Peyer's patch (tissue), 4 donors: ENCODE data around the gene PRSS38. TPM values are rescaled to one million over a fixed set of nuclear protein-coding genes. Genes with fewer than 3 reads are reported as not detected.

ENCODE experiments used
- DNase-seq, 3 donors: peaks; one replicate each; pipeline ENCODE4 v3.0.0-alpha.2; 2017 to 2019
- H3K27ac ChIP-seq, 4 donors: fragments of 200-600 bp; sonication (generic); one replicate each; pipeline ENCODE4 v1.5.1; 2016 to 2019
- H3K27me3 ChIP-seq, 2 donors: fragments of 200-600 bp; sonication (generic); one replicate each; pipeline ENCODE4 v1.5.1; 2019
- H3K36me3 ChIP-seq, 3 donors: fragments of 200-600 bp; sonication (generic); one replicate each; pipeline ENCODE4 v1.5.1; 2016 to 2019
- H3K4me1 ChIP-seq, 4 donors: fragments of 200-600 bp; sonication (generic); one replicate each; pipeline ENCODE4 v1.5.1; 2016 to 2019
- H3K4me3 ChIP-seq, 4 donors: fragments of 200-600 bp; sonication (generic); 1 replicate in 3 of 4; 2 replicates in 1 of 4; pipeline ENCODE4 v1.5.1; 2016 to 2019; ENCODE audit warnings: mild to moderate bottlenecking in 1 of 4
- H3K9me3 ChIP-seq, 4 donors: fragments of 200-600 bp; sonication (generic); one replicate each; pipeline ENCODE4 v1.5.1; 2016 to 2019; ENCODE audit warnings: mild to moderate bottlenecking in 1 of 4
- CTCF ChIP-seq, 6 experiments: fragments of 450-650 bp in 4 of 6; fragments of 200-600 bp in 2 of 6; sonication (generic) in 1 of 6; IDR thresholded peaks; one replicate each; pipeline ENCODE4 v1.5.1; 2017 to 2019; ENCODE audit warnings: antibody characterized with exemption in 6 of 6, mild to moderate bottlenecking in 3 of 6, moderate library complexity in 1 of 6
- POLR2A ChIP-seq, 2 donors: fragments of 450-650 bp; IDR thresholded peaks; one replicate each; pipeline ENCODE4 v1.5.1; 2017; ENCODE audit warnings: antibody characterized with exemption in 2 of 2, mild to moderate bottlenecking in 2 of 2, moderate library complexity in 2 of 2
- total RNA-seq, 4 donors: library from RNA; depleted of rRNA; stranded (reverse); fragments of >200 nt; gene quantifications; one replicate each; pipeline ENCODE4 v1.1.0, GENCODE V29; 2016

The PRSS38 gene
- total RNA-seq, 4 donors from 2014 or later: not detected

GRCh38 chr1:227768640-227769039 is 46.8 kb upstream of the PRSS38 start:
- H3K9me3 ChIP-seq: no peaks in the 10 kb centered on the region
- no peak overlapping the region for H3K4me3 ChIP-seq
- TF ChIP-seq POLR2A (IDR thresholded peaks at IDR 0.05) (no peak), CTCF (IDR thresholded peaks at IDR 0.05) (no peak)
- peak in 1 of 3 donors; percentile 3 for DNase-seq
- H3K36me3 ChIP-seq: peaks cover 0 to 46% (median 0%) of the 10 kb centered on the region in 3 donors
- peak overlapping the region in 1 of 4 donors; percentile 30 for H3K27ac ChIP-seq
- peaks cover 0 to 12% (median 7%) of the 10 kb centered on the region in 4 donors for H3K4me1 ChIP-seq
- H3K27me3 ChIP-seq: no peaks in the 10 kb centered on the region

- Histone ChIP-seq H3K4me3 (no peak overlapping the region), H3K27ac (no peak overlapping the region), H3K27me3 (no peaks in the 10 kb centered on the region), H3K9me3 (no peaks in the 10 kb centered on the region), H3K4me1 (peaks cover 0 to 12% (median 7%) of the 10 kb centered on the region in 4 donors), H3K36me3 (peaks cover 0 to 46% (median 0%) of the 10 kb centered on the region in 3 donors)
- TF ChIP-seq POLR2A (IDR thresholded peaks at IDR 0.05): no peak
- no peak for TF ChIP-seq CTCF (IDR thresholded peaks at IDR 0.05)
- peak in 1 of 3 donors; percentile 28 for DNase-seq
Observed at GRCh38 chr1:227769047-227769935, 46.2 kb upstream of the PRSS38 start.

DNA sequence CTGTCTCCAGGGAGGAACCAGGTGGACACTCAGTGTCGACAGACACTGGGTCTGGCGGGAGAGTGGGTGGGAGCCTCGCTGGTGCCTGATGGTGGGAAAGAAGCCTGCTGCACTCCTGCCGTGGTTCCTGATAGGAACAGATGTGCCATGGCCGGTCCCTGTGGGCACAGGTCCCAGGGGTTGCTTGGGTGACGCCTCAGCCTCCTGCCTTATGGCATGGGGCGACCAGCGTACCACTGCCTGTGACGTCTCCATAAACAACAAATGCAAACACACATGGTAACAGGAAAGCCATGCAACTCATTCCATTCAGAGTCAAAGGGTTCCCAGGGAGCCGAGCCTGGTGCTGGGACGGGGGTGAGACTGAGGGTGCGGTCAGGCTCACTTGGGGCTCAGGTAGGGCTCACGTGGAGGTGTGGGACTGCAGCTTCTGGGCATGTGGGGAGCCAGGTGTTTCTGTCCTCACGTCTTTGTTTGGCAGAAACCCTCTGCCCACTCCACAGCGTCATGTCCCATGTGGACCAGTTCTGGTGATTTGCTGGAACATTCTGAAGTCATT is 45.5 kb upstream of the PRSS38 start:
- no peak for TF ChIP-seq CTCF (IDR thresholded peaks at IDR 0.05)
- no peak for TF ChIP-seq POLR2A (IDR thresholded peaks at IDR 0.05)
- no peak overlapping the region for H3K4me3 ChIP-seq
- H3K4me1 ChIP-seq: peaks cover 0 to 12% (median 7%) of the 10 kb centered on the region in 4 donors
- DNase-seq: peak in 1 of 3 donors; percentile 19
- peaks cover 0 to 46% (median 0%) of the 10 kb centered on the region in 3 donors for H3K36me3 ChIP-seq
- H3K27me3 ChIP-seq: no peaks in the 10 kb centered on the region
- no peaks in the 10 kb centered on the region for H3K9me3 ChIP-seq
- H3K27ac ChIP-seq: no peak overlapping the region

DNA sequence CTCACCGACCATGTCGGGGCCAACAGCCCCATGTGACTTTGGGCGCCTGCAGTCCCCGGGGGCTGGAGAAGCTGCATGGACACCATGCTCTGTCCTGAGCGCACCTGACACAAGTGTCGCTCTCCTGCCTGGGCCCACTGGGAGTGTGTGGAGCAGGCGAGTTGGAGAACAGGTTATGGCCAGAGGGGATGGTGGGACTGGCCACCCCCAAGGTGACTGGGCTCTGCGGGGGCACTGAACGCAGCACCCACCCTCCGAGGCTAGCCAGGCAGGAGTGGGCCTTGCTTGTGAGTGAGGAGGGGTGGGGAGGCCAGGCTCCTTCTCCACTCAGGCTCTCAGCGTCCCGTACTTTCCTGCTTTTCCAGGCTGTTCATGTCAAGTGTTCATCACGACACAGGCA is 44.7 kb upstream of the PRSS38 start:
- H3K4me1 ChIP-seq: peaks cover 0 to 9% (median 5%) of the 10 kb centered on the region in 4 donors
- DNase-seq: peak in 1 of 3 donors; percentile 26
- no peak overlapping the region for H3K27ac ChIP-seq
- H3K4me3 ChIP-seq: no peak overlapping the region
- H3K9me3 ChIP-seq: no peaks in the 10 kb centered on the region
- no peaks in the 10 kb centered on the region for H3K27me3 ChIP-seq
- H3K36me3 ChIP-seq: peaks cover 0 to 48% (median 0%) of the 10 kb centered on the region in 3 donors
- no peak for TF ChIP-seq POLR2A (IDR thresholded peaks at IDR 0.05)
- no peak for TF ChIP-seq CTCF (IDR thresholded peaks at IDR 0.05)

- TF ChIP-seq POLR2A (IDR thresholded peaks at IDR 0.05) (no peak), CTCF (IDR thresholded peaks at IDR 0.05) (no peak)
- Histone ChIP-seq H3K27me3 (no peaks in the 10 kb centered on the region), H3K9me3 (no peaks in the 10 kb centered on the region), H3K36me3 (peaks cover 0 to 53% (median 0%) of the 10 kb centered on the region in 3 donors), H3K27ac (no peak overlapping the region), H3K4me1 (peaks cover 0 to 5% (median 3%) of the 10 kb centered on the region in 4 donors), H3K4me3 (no peak overlapping the region)
- DNase-seq: no peak
Observed at GRCh38 chr1:227771326-227771725, 44.1 kb upstream of the PRSS38 start.
